ENCODE data around the gene MYBPC3. TPM values are rescaled to one million over a fixed set of nuclear protein-coding genes. Genes with fewer than 3 reads are reported as not detected.

Gene MYBPC3
- polyA plus RNA-seq (2012; ENCODE audit: low read depth, missing spikeins): not detected

- no peak for FAIRE-seq
- no peak for DNase-seq (ENCODE audit: insufficient read length, low spot score)
- TF ChIP-seq PAX5 (IDR thresholded peaks at IDR 0.05; ENCODE audit: insufficient read depth, low read length, severe bottlenecking) (no peak), TAF1 (IDR thresholded peaks at IDR 0.05; ENCODE audit: low read depth, low read length) (no peak), POLR2AphosphoS5 (IDR thresholded peaks at IDR 0.05; ENCODE audit: low read depth, low read length) (no peak), POU2F2 (IDR thresholded peaks at IDR 0.05; ENCODE audit: low read depth, low read length) (no peak), POLR2A (IDR thresholded peaks at IDR 0.05; ENCODE audit: low read depth, low read length) (no peak), SPI1 (IDR thresholded peaks at IDR 0.05; ENCODE audit: low read depth, low read length) (no peak)
These were observed at the start of gene MYBPC3 for GRCh38 chr11:47352556-47352955. Gene MYBPC3 (minus strand): TSS chr11:47352702. CDS start chr11:47352647, 55 bp downstream.

- TF ChIP-seq POU2F2 (IDR thresholded peaks at IDR 0.05; ENCODE audit: low read depth, low read length) (peak; percentile 59; the same call in 1 of the 2 replicates), POLR2AphosphoS5 (IDR thresholded peaks at IDR 0.05; ENCODE audit: low read depth, low read length) (no peak), POLR2A (IDR thresholded peaks at IDR 0.05; ENCODE audit: low read depth, low read length) (no peak), PAX5 (IDR thresholded peaks at IDR 0.05; ENCODE audit: insufficient read depth, low read length, severe bottlenecking) (no peak)
- peak; percentile 87 for FAIRE-seq
- no peak for DNase-seq (ENCODE audit: insufficient read length, low spot score)
These were observed 48.3 kb upstream of the MYBPC3 start for GRCh38 chr11:47400768-47401279.

GRCh38 chr11:47399860-47400767, 47.6 kb upstream of the MYBPC3 start:
- FAIRE-seq (peak; percentile 33), DNase-seq (ENCODE audit: insufficient read length, low spot score) (peak; percentile 67)
- TF ChIP-seq PAX5 (IDR thresholded peaks at IDR 0.05; ENCODE audit: insufficient read depth, low read length, severe bottlenecking) (peak; percentile 45), POU2F2 (IDR thresholded peaks at IDR 0.05; ENCODE audit: low read depth, low read length) (no peak), POLR2AphosphoS5 (IDR thresholded peaks at IDR 0.05; ENCODE audit: low read depth, low read length) (no peak)

- DNase-seq (ENCODE audit: insufficient read length, low spot score): no peak
- no peak for FAIRE-seq
- no peak for TF ChIP-seq POLR2AphosphoS5 (IDR thresholded peaks at IDR 0.05; ENCODE audit: low read depth, low read length)
- TF ChIP-seq POLR2A (IDR thresholded peaks at IDR 0.05; ENCODE audit: low read depth, low read length): no peak
- TF ChIP-seq PAX5 (IDR thresholded peaks at IDR 0.05; ENCODE audit: insufficient read depth, low read length, severe bottlenecking): no peak
- TF ChIP-seq POU2F2 (IDR thresholded peaks at IDR 0.05; ENCODE audit: low read depth, low read length): no peak
- TF ChIP-seq TAF1 (IDR thresholded peaks at IDR 0.05; ENCODE audit: low read depth, low read length): no peak
- TF ChIP-seq SPI1 (IDR thresholded peaks at IDR 0.05; ENCODE audit: low read depth, low read length): no peak
These were observed 46.0 kb upstream of the MYBPC3 start for GRCh38 chr11:47398551-47398950.

- TF ChIP-seq POU2F2 (IDR thresholded peaks at IDR 0.05; ENCODE audit: low read depth, low read length): no peak
- no peak for TF ChIP-seq POLR2AphosphoS5 (IDR thresholded peaks at IDR 0.05; ENCODE audit: low read depth, low read length)
- TF ChIP-seq PAX5 (IDR thresholded peaks at IDR 0.05; ENCODE audit: insufficient read depth, low read length, severe bottlenecking): no peak
- TF ChIP-seq TAF1 (IDR thresholded peaks at IDR 0.05; ENCODE audit: low read depth, low read length): no peak
- no peak for TF ChIP-seq SPI1 (IDR thresholded peaks at IDR 0.05; ENCODE audit: low read depth, low read length)
- no peak for TF ChIP-seq POLR2A (IDR thresholded peaks at IDR 0.05; ENCODE audit: low read depth, low read length)
- no peak for FAIRE-seq
- no peak for DNase-seq (ENCODE audit: insufficient read length, low spot score)
These were observed 45.5 kb upstream of the MYBPC3 start for GRCh38 chr11:47398011-47398410.

GRCh38 chr11:47396049-47396320, 43.5 kb upstream of the MYBPC3 start:
- no peak for TF ChIP-seq POU2F2 (IDR thresholded peaks at IDR 0.05; ENCODE audit: low read depth, low read length)
- TF ChIP-seq POLR2AphosphoS5 (IDR thresholded peaks at IDR 0.05; ENCODE audit: low read depth, low read length): no peak
- no peak for TF ChIP-seq PAX5 (IDR thresholded peaks at IDR 0.05; ENCODE audit: insufficient read depth, low read length, severe bottlenecking)
- TF ChIP-seq TAF1 (IDR thresholded peaks at IDR 0.05; ENCODE audit: low read depth, low read length): no peak
- no peak for TF ChIP-seq SPI1 (IDR thresholded peaks at IDR 0.05; ENCODE audit: low read depth, low read length)
- no peak for TF ChIP-seq POLR2A (IDR thresholded peaks at IDR 0.05; ENCODE audit: low read depth, low read length)
- DNase-seq (ENCODE audit: insufficient read length, low spot score) (no peak), FAIRE-seq (no peak)

- no peak for TF ChIP-seq PAX5 (IDR thresholded peaks at IDR 0.05; ENCODE audit: insufficient read depth, low read length, severe bottlenecking)
- no peak for TF ChIP-seq POLR2AphosphoS5 (IDR thresholded peaks at IDR 0.05; ENCODE audit: low read depth, low read length)
- TF ChIP-seq POU2F2 (IDR thresholded peaks at IDR 0.05; ENCODE audit: low read depth, low read length): no peak
- no peak for TF ChIP-seq SPI1 (IDR thresholded peaks at IDR 0.05; ENCODE audit: low read depth, low read length)
- TF ChIP-seq POLR2A (IDR thresholded peaks at IDR 0.05; ENCODE audit: low read depth, low read length): no peak
- no peak for TF ChIP-seq TAF1 (IDR thresholded peaks at IDR 0.05; ENCODE audit: low read depth, low read length)
- DNase-seq (ENCODE audit: insufficient read length, low spot score): no peak
- peak; percentile 35 for FAIRE-seq
These were observed 42.9 kb upstream of the MYBPC3 start for GRCh38 chr11:47395223-47396048.

GRCh38 chr11:47394322-47395222, 42.1 kb upstream of the MYBPC3 start:
- TF ChIP-seq PAX5 (IDR thresholded peaks at IDR 0.05; ENCODE audit: insufficient read depth, low read length, severe bottlenecking) (no peak), SPI1 (IDR thresholded peaks at IDR 0.05; ENCODE audit: low read depth, low read length) (peak; percentile 90), POU2F2 (IDR thresholded peaks at IDR 0.05; ENCODE audit: low read depth, low read length) (peak; percentile 54; the same call in 1 of the 2 replicates), POLR2A (IDR thresholded peaks at IDR 0.05; ENCODE audit: low read depth, low read length) (peak; percentile 39; the same call in 1 of the 2 replicates), TAF1 (IDR thresholded peaks at IDR 0.05; ENCODE audit: low read depth, low read length) (peak; percentile 67), POLR2AphosphoS5 (IDR thresholded peaks at IDR 0.05; ENCODE audit: low read depth, low read length) (peak; percentile 66)
- DNase-seq (ENCODE audit: insufficient read length, low spot score): peak; percentile 91
- peak; percentile 85 for FAIRE-seq
